ENCODE measurements around the gene PPY.

- TF ChIP-seq CTCF (IDR thresholded peaks at IDR 0.05; ENCODE audit: low read length): no peak
- TF ChIP-seq EZH2 (IDR thresholded peaks at IDR 0.05; ENCODE audit: borderline replicate concordance, low read length): no peak
Measured at GRCh38 chr17:43970366-43970765, 28.1 kb upstream of the PPY start.
